Endodermal cell (in vitro differentiated cells): ENCODE data around the gene DVL1. TPM values are rescaled to one million over a fixed set of nuclear protein-coding genes. Genes with fewer than 3 reads are reported as not detected.

Source experiments
- DNase-seq: peaks from one replicate; pipeline ENCODE4 v3.0.0-alpha.2; 2017
- H3K27ac ChIP-seq: 2 replicates; pipeline ENCODE4 v1.5.1; 2013; ENCODE audit warnings: mild to moderate bottlenecking, low read depth, low read length, moderate library complexity
- H3K27me3 ChIP-seq: 2 replicates; pipeline ENCODE4 v1.6.1; 2013; ENCODE audit warnings: mild to moderate bottlenecking, low read length, moderate library complexity; ENCODE audit not compliant: insufficient read depth, control insufficient read depth, poor library complexity, severe bottlenecking
- H3K36me3 ChIP-seq: 2 replicates; pipeline ENCODE4 v1.7.0; 2013; ENCODE audit warnings: mild to moderate bottlenecking, low read length, moderate library complexity; ENCODE audit not compliant: control insufficient read depth, insufficient read depth
- H3K4me1 ChIP-seq: one replicate; pipeline ENCODE4 v1.7.0; 2013; ENCODE audit warnings: low read length; ENCODE audit not compliant: control insufficient read depth, insufficient read depth
- H3K4me3 ChIP-seq: 2 replicates; pipeline ENCODE4 v1.5.1; 2013; ENCODE audit warnings: mild to moderate bottlenecking, low read length, moderate library complexity
- H3K9ac ChIP-seq: 2 replicates; pipeline ENCODE4 v1.6.1; 2013; ENCODE audit warnings: mild to moderate bottlenecking, low read length, moderate library complexity; ENCODE audit not compliant: poor library complexity, severe bottlenecking; ENCODE audit errors: extremely low read depth
- H3K9me3 ChIP-seq: 2 replicates; pipeline ENCODE4 v1.6.1; 2013; ENCODE audit warnings: mild to moderate bottlenecking, low read length, moderate library complexity; ENCODE audit not compliant: control insufficient read depth
- H3K27ac Mint-ChIP-seq: 2 replicates; pipeline ENCODE4 v1.8.0; 2020; ENCODE audit warnings: mixed read lengths
- H3K27me3 Mint-ChIP-seq: 2 replicates; pipeline ENCODE4 v1.8.0; 2021; ENCODE audit warnings: mild to moderate bottlenecking, mixed read lengths; ENCODE audit not compliant: insufficient read depth
- H3K36me3 Mint-ChIP-seq: 2 replicates; pipeline ENCODE4 v1.8.0; 2020; ENCODE audit warnings: low read depth, mixed read lengths
- H3K4me1 Mint-ChIP-seq: 2 replicates; pipeline ENCODE4 v1.8.0; 2020; ENCODE audit warnings: mixed read lengths
- H3K4me3 Mint-ChIP-seq: 2 replicates; pipeline ENCODE4 v1.8.0; 2020; ENCODE audit warnings: mild to moderate bottlenecking, moderate library complexity, mixed read lengths
- H3K9me3 Mint-ChIP-seq: 2 replicates; pipeline ENCODE4 v1.8.0; 2020; ENCODE audit warnings: mild to moderate bottlenecking, mixed read lengths
- WGBS, 2 experiments: methylation state at CpG; one replicate each; pipeline versions ENCODE4 v1.1.5 to v1.1.7; 2013; ENCODE audit warnings: missing lambda C conversion rate in 2 of 2, mixed read lengths in 1 of 2; ENCODE audit not compliant: insufficient coverage in 1 of 2, insufficient read length in 1 of 2; 5-methylcytosine and 5-hydroxymethylcytosine counted together
- total RNA-seq, 2 donors: library from RNA; stranded (reverse); fragmentation: NEBNext Ultra II Directional in 1 of 2; extraction: Animal tissue kit (Norgen Biotek cat#: 25700) in 1 of 2; gene quantifications; 2 replicates in 1 of 2; 3 replicates in 1 of 2; pipeline ENCODE4 v1.2.1, GENCODE V29; 2021
- TF ChIP-seq, protein P1 (sequence below): fragments of 200-600 bp; sonication (generic); conservative IDR thresholded peaks from 2 replicates; pipeline ENCODE4 v1.5.0; 2021; ENCODE audit warnings: antibody characterized with exemption, mild to moderate bottlenecking

The DVL1 gene
- total RNA-seq, 2 donors from 2014 or later, result 71.9 to 73.3 TPM

DNA sequence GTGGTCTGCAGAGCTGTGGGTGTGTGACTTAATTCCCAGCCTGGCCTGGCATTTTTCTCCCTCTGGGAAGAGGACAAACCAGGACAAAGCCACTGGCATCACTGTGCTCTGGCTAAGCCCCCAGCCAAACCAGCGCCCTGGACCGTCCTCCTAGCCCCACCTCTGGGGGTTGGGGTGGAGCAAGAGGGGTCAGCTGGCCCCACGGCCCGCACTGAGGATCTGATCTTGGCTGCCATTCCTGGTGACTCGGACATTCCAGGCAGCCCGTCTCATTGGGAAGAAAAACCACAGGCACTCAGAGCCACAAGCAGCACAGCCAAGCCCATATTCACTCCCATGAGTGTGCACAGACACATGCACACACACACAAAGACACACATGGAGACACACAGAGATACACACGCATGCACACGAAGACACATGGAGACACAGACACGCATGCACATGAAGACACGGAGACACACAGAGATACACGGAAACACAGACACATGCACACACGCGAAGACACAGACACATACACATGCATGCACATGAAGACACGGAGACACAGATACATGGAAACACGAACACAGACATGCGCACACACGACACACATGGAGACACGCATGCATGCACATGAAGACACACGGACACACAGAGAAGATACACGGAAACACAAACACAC lies 11.4 kb upstream of the DVL1 start:
- H3K9me3 ChIP-seq, result no peaks in the 10 kb centered on the region
- Mint-ChIP-seq H3K4me1 (peaks cover 20% of the 10 kb centered on the region), H3K36me3 (no peaks in the 10 kb centered on the region), H3K4me3 (no peak overlapping the region), H3K27me3 (peaks cover 8% of the 10 kb centered on the region), H3K27ac (peak overlapping the region; percentile 39), H3K9me3 (no peaks in the 10 kb centered on the region)
- no peak overlapping the region for H3K9ac ChIP-seq
- WGBS, 2 experiments, result 89 to 90% methylated on average over 14 to 20 of the region's 20 CpGs
- H3K36me3 ChIP-seq, result no peaks in the 10 kb centered on the region
- peak; percentile 81 for DNase-seq
- H3K27ac ChIP-seq, result no peak overlapping the region
- no peak overlapping the region for H3K4me3 ChIP-seq
- H3K27me3 ChIP-seq, result no peaks in the 10 kb centered on the region
- H3K4me1 ChIP-seq, result peaks cover 3% of the 10 kb centered on the region
- TF ChIP-seq, protein P1, sequence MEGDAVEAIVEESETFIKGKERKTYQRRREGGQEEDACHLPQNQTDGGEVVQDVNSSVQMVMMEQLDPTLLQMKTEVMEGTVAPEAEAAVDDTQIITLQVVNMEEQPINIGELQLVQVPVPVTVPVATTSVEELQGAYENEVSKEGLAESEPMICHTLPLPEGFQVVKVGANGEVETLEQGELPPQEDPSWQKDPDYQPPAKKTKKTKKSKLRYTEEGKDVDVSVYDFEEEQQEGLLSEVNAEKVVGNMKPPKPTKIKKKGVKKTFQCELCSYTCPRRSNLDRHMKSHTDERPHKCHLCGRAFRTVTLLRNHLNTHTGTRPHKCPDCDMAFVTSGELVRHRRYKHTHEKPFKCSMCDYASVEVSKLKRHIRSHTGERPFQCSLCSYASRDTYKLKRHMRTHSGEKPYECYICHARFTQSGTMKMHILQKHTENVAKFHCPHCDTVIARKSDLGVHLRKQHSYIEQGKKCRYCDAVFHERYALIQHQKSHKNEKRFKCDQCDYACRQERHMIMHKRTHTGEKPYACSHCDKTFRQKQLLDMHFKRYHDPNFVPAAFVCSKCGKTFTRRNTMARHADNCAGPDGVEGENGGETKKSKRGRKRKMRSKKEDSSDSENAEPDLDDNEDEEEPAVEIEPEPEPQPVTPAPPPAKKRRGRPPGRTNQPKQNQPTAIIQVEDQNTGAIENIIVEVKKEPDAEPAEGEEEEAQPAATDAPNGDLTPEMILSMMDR, result no peak

DNA sequence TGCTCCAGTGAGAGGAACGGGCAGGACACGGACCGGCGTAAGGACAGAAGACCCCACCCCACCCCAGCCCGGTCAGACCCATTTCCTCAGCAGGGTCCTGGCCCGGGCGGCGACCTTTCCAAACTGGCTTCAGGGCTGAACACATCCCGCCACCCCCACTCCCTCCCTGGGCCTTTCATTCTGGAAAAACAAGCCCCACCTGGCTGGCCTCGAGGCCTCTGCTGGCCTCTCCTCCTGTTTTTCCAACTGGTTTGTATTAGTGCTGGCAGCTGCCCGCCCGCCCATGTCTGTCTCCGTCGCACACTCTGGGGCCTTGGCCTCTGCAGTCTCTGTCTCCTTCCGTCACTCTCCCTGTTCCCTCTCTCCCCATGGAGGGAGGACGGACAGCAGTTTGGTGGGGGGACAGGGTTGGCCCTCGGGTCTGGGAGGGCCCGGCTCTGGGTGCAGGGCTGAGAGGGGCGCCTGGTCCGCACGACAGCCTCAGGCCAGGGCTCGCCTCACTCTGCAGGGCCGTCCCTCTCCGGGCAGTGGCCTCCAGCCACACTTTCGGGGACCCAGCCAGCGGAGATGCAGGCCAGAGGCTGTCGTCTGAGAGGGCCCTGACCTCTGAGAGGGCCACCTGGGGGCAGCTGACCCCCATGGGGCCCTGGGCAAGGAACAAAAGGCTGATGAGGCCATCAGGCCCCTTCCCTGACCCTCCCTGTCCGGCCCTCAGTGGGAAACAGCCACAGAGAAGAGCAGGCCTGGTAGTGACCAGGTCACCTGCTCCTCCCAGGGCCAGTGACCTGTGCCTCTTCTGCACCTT lies 10.6 kb upstream of the DVL1 start:
- Mint-ChIP-seq H3K36me3 (no peaks in the 10 kb centered on the region), H3K9me3 (no peaks in the 10 kb centered on the region), H3K27ac (no peak overlapping the region), H3K4me3 (no peak overlapping the region), H3K27me3 (peaks cover 9% of the 10 kb centered on the region), H3K4me1 (peaks cover 20% of the 10 kb centered on the region)
- Histone ChIP-seq H3K36me3 (no peaks in the 10 kb centered on the region), H3K4me3 (no peak overlapping the region), H3K27ac (peak overlapping the region; percentile 94), H3K4me1 (peaks cover 3% of the 10 kb centered on the region), H3K9ac (no peak overlapping the region), H3K9me3 (no peaks in the 10 kb centered on the region), H3K27me3 (no peaks in the 10 kb centered on the region)
- 64 to 81% methylated on average over 16 to 28 of the region's 28 CpGs for whole genome bisulfite sequencing, 2 experiments
- DNase-seq, result no peak
- TF ChIP-seq, protein P1, result no peak

DNA sequence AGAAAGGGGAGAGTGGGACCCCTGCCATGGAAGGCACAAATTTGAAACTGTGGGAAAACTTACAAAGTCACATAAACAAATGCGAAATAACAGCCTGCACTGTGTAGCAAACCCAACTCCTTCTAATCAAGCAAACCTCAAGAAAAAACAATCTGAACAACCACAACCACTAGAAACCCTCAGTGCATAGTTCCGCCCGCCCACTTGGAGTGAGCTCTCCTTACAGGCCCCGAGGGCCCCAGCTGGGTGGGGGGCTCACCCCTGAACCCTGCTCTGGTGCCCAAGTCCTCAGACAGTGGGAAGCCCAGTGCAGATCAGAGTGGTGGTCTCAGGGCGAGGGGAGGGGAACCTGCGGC lies 10.1 kb upstream of the DVL1 start:
- peaks cover 20% of the 10 kb centered on the region for H3K4me1 Mint-ChIP-seq
- H3K9ac ChIP-seq, result no peak overlapping the region

More for the DNA sequence above, 10.1 kb upstream of the DVL1 start:
- Mint-ChIP-seq H3K9me3 (no peaks in the 10 kb centered on the region), H3K36me3 (no peaks in the 10 kb centered on the region), H3K27ac (no peak overlapping the region), H3K4me3 (no peak overlapping the region), H3K27me3 (peaks cover 10% of the 10 kb centered on the region)
- TF ChIP-seq, protein P1, result no peak
- no peaks in the 10 kb centered on the region for H3K9me3 ChIP-seq
- WGBS, 2 experiments, result 85 to 100% methylated on average over 2 to 6 of the region's 6 CpGs
- no peaks in the 10 kb centered on the region for H3K36me3 ChIP-seq
- H3K27ac ChIP-seq, result peak overlapping the region; percentile 94
- DNase-seq, result no peak
- H3K4me3 ChIP-seq, result peak overlapping the region; percentile 81
- no peaks in the 10 kb centered on the region for H3K27me3 ChIP-seq
- peaks cover 3% of the 10 kb centered on the region for H3K4me1 ChIP-seq
